Measurements from ENCODE around the gene EVX2. TPM values are rescaled to one million over a fixed set of nuclear protein-coding genes. Genes with fewer than 3 reads are reported as not detected.

EVX2 gene
- total and polyA plus RNA-seq, 2 donors (not counting 1 experiment from before 2014, with no cell fraction given), result not detected

DNA sequence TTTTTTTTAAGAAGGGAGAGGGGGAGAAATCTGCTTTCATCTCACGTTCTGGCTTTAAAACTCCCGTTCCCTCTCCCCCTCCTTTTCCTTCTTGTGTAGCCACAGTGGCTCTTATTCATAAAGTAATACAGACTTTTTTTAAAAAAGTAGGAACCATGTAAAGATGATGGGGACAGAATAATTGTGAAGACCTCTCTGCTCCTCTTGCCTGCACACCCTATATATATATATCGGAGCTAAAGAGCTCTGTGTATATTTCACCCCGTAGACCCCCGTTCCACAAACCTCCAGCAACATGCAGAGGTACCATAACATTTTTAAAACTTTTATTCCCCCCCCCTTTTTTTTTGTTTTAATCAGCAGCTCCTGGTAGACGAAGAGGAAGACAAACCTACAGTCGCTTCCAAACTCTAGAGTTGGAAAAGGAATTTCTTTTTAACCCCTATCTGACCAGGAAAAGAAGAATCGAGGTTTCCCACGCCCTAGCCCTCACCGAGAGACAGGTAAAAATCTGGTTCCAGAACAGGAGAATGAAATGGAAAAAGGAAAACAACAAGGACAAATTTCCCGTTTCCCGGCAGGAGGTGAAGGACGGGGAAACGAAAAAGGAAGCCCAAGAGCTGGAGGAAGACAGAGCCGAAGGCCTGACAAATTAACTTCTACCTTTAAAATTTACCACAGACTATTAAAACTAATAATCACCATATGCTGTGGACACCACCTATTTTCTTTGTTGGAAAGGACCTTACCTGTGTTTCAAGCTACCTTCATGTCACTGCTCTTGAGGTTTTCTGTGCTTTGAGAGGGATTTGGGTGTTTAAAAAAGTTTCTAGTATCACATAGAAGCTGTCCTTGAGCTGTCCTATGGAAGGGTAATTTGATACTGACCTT, 47.4 kb upstream of the EVX2 start:
- peak overlapping the region; percentile 63 for H3K4me3 Mint-ChIP-seq
- ChIA-PET POLR2A (no interaction called here), CTCF (interaction anchor here (0.7 to 3.3 kb wide), 14 partner anchors 8 to 521 kb away, joined by 3 to 15 read pairs (median 5); partner anchors contain the start of gene HOXD1)
- Histone ChIP-seq H3K36me3 (replicated peaks in 1 of 2; ENCODE audit: control extremely low read depth in 1 of 2, control insufficient read depth in 1 of 2, extremely low read depth in 1 of 2, insufficient read depth in 2 of 2, low read length in 1 of 2) (no peaks in the 10 kb centered on the region), H3K4me3 (ENCODE audit: control extremely low read depth in 1 of 5, extremely low read depth in 1 of 5, insufficient read depth in 1 of 5, low read depth in 2 of 5, low read length in 4 of 5) (peak overlapping the region in 1 of 5 experiments; percentile 29), H3K9ac (ENCODE audit: low read length) (peak overlapping the region; percentile 30), H3K4me1 (ENCODE audit: control insufficient read depth in 2 of 2, insufficient read depth in 2 of 2, low read length in 2 of 2) (peaks cover 26 to 45% of the 10 kb centered on the region in 2 donors), H4K20me1 (ENCODE audit: control insufficient read depth, insufficient read depth, low read length, poor library complexity, severe bottlenecking) (no peaks in the 10 kb centered on the region), H3K9me3 (ENCODE audit: control extremely low read depth in 1 of 3, control insufficient read depth in 2 of 3, insufficient read depth in 1 of 3, low read length in 2 of 3) (peaks cover 0 to 17% (median 0%) of the 10 kb centered on the region in 3 donors), H2AFZ (ENCODE audit: insufficient read depth, low read depth, low read length, poor library complexity, severe bottlenecking) (peak overlapping the region; percentile 23), H3K4me2 (replicated peaks; ENCODE audit: low read depth, low read length, poor library complexity, severe bottlenecking) (peak overlapping the region; percentile 71), H3K27me3 (replicated peaks in 1 of 4; ENCODE audit: control extremely low read depth in 1 of 4, control insufficient read depth in 3 of 4, insufficient read depth in 4 of 4, low read length in 3 of 4) (peaks cover 0 to 84% (median 74%) of the 10 kb centered on the region in 4 experiments), H3K27ac (ENCODE audit: low read length in 2 of 2) (no peak overlapping the region), H3K79me2 (ENCODE audit: control insufficient read depth, insufficient read depth, low read length) (no peaks in the 10 kb centered on the region)
- H3K27ac Mint-ChIP-seq, result no peak overlapping the region
- H3K9me3 Mint-ChIP-seq (ENCODE audit: insufficient read depth), result no peaks in the 10 kb centered on the region
- WGBS (ENCODE audit: insufficient coverage), result no CpG with 5 or more reads among the region's 15 CpGs
- intact Hi-C loops (cut with micrococcal nuclease), result loop anchor here (5.0 kb wide), 1 partner anchor 54 kb away; no protein-coding TSS in a partner anchor
- H3K27me3 Mint-ChIP-seq, result peaks cover 77% of the 10 kb centered on the region
- DNase-seq (peak; percentile 29), ATAC-seq (ENCODE audit: low read depth) (no peak)
- TF ChIP-seq, protein P1, sequence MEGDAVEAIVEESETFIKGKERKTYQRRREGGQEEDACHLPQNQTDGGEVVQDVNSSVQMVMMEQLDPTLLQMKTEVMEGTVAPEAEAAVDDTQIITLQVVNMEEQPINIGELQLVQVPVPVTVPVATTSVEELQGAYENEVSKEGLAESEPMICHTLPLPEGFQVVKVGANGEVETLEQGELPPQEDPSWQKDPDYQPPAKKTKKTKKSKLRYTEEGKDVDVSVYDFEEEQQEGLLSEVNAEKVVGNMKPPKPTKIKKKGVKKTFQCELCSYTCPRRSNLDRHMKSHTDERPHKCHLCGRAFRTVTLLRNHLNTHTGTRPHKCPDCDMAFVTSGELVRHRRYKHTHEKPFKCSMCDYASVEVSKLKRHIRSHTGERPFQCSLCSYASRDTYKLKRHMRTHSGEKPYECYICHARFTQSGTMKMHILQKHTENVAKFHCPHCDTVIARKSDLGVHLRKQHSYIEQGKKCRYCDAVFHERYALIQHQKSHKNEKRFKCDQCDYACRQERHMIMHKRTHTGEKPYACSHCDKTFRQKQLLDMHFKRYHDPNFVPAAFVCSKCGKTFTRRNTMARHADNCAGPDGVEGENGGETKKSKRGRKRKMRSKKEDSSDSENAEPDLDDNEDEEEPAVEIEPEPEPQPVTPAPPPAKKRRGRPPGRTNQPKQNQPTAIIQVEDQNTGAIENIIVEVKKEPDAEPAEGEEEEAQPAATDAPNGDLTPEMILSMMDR (IDR thresholded peaks at IDR 0.05), result no peak
- TF ChIP-seq EZH2 (IDR thresholded peaks at IDR 0.05; ENCODE audit: borderline replicate concordance, insufficient read depth, low read depth, low read length, poor library complexity, severe bottlenecking), result peak; percentile 53
- H3K4me1 Mint-ChIP-seq, result peaks cover 34% of the 10 kb centered on the region
